K562 (cell line): ENCODE data around the gene PPIL4. TPM values are rescaled to one million over a fixed set of nuclear protein-coding genes. Genes with fewer than 3 reads are reported as not detected.

ENCODE experiments used
- ATAC-seq: fragments of 200-7000 bp; cut with Tn5 transposase; 3 replicates; pipeline ENCODE4 v1.9.1; 2020; ENCODE audit warnings: moderate library complexity
- BruUV-seq: library from RNA; stranded (reverse); fragments of 400-500 nt; replicated peaks from 2 replicates; lab custom pipeline; 2021; lab: Mats Ljungman, UMichigan
- CTCF ChIA-PET: fragments of 300-600 bp; formaldehyde crosslinking; extraction: SDS; loops from one replicate; lab custom pipeline; 2021; ENCODE audit warnings: low intra/inter-chr PET ratio; lab: Yijun Ruan, JAX
- POLR2A ChIA-PET: fragments of 300-600, 350-650 bp; sonication (Branson Sonifier 250); formaldehyde crosslinking; extraction: SDS; loops from one replicate; lab custom pipeline; 2021; ENCODE audit warnings: antibody characterized with exemption, inconsistent platforms; lab: Yijun Ruan, JAX
- DNase-seq, 4 experiments: peaks; one replicate each; pipeline versions ENCODE4 v3.0.0 to v3.0.0-alpha.2; 2011 to 2018; ENCODE audit warnings: low spot score in 3 of 4, mixed read lengths in 3 of 4; ENCODE audit errors: extremely low read depth in 1 of 4
- FAIRE-seq: peaks from 2 replicates; lab custom pipeline; 2011; peaks lifted over from hg19 to GRCh38; lab: Jason Lieb, UNC
- H2AFZ ChIP-seq: 2 replicates; pipeline ENCODE4 v1.6.0; 2011; ENCODE audit warnings: low read depth, low read length, control low read depth, inconsistent platforms
- H3K27ac ChIP-seq: fragments of 200-600 bp; 3 replicates; pipeline ENCODE4 v1.8.0; 2011; ENCODE audit warnings: low read depth, mild to moderate bottlenecking, control low read depth, inconsistent platforms, low read length, moderate library complexity, mixed read lengths; ENCODE audit errors: extremely low read depth
- H3K27me3 ChIP-seq, 2 experiments: fragments of 300-600 bp in 1 of 2; 2 replicates in 1 of 2; 3 replicates in 1 of 2; pipeline versions ENCODE4 v1.6.0 to v1.8.0; 2011; ENCODE audit warnings: inconsistent platforms in 2 of 2, low read length in 2 of 2, mild to moderate bottlenecking in 1 of 2, mixed read lengths in 1 of 2, moderate library complexity in 1 of 2; ENCODE audit not compliant: control insufficient read depth in 2 of 2, insufficient read depth in 2 of 2
- H3K36me3 ChIP-seq: fragments of 300-600 bp; 3 replicates; pipeline ENCODE4 v1.8.0; 2011; ENCODE audit warnings: mild to moderate bottlenecking, low read length, inconsistent platforms; ENCODE audit not compliant: control insufficient read depth, insufficient read depth
- H3K4me1 ChIP-seq, 2 experiments: fragments of 200-600 bp in 1 of 2; replicated peaks in 1 of 2; 2 replicates in 1 of 2; 3 replicates in 1 of 2; pipeline versions ENCODE4 v1.5.1 to v1.8.0; 2011; ENCODE audit warnings: inconsistent platforms in 2 of 2, low read length in 2 of 2, mild to moderate bottlenecking in 1 of 2, mixed read lengths in 1 of 2, moderate library complexity in 1 of 2; ENCODE audit not compliant: control insufficient read depth in 2 of 2, insufficient read depth in 2 of 2
- H3K4me2 ChIP-seq: 2 replicates; pipeline ENCODE4 v1.6.1; 2011; ENCODE audit warnings: low read length, control low read depth, inconsistent platforms, mixed read lengths; ENCODE audit not compliant: insufficient read depth
- H3K4me3 ChIP-seq: fragments of 200-600 bp; sonication (generic), shearing (Covaris generic); 2 replicates; pipeline ENCODE4 v1.5.1; 2016; ENCODE audit warnings: control low read depth, inconsistent platforms
- H3K79me2 ChIP-seq: fragments of 200-600 bp; 3 replicates; pipeline ENCODE4 v1.8.0; 2011; ENCODE audit warnings: low read length, inconsistent platforms; ENCODE audit not compliant: control insufficient read depth, insufficient read depth
- H3K9ac ChIP-seq, 2 experiments: 2 replicates each; pipeline versions ENCODE4 v1.6.0 to v1.6.1; 2011; ENCODE audit warnings: low read depth in 2 of 2, low read length in 2 of 2, control low read depth in 1 of 2, inconsistent platforms in 1 of 2, mild to moderate bottlenecking in 1 of 2, mixed read lengths in 1 of 2; ENCODE audit not compliant: insufficient read depth in 1 of 2
- H3K9me1 ChIP-seq: one replicate; pipeline ENCODE4 v1.6.0; 2011; ENCODE audit warnings: inconsistent platforms, mild to moderate bottlenecking, low read length, moderate library complexity; ENCODE audit not compliant: control insufficient read depth, insufficient read depth
- H3K9me3 ChIP-seq: replicated peaks from 2 replicates; pipeline ENCODE4 v1.5.1; 2011; ENCODE audit warnings: low read depth, low read length, inconsistent platforms; ENCODE audit not compliant: control insufficient read depth, insufficient read depth
- H4K20me1 ChIP-seq: replicated peaks from 2 replicates; pipeline ENCODE4 v1.6.1; 2011; ENCODE audit warnings: low read length, inconsistent platforms, mixed read lengths; ENCODE audit not compliant: control insufficient read depth, insufficient read depth
- BHLHE40 ChIP-seq: IDR thresholded peaks from 2 replicates; pipeline ENCODE4 v1.6.1; 2011; ENCODE audit warnings: low read length, improper control_type of control experiment
- BRD9 ChIP-seq: fragments of 450-650 bp; IDR thresholded peaks from 2 replicates; pipeline ENCODE4 v1.6.1; 2018; ENCODE audit warnings: low read depth; ENCODE audit not compliant: partially characterized antibody
- NCOA1 ChIP-seq: fragments of 450-650 bp; IDR thresholded peaks from 2 replicates; pipeline ENCODE4 v1.6.1; 2016; ENCODE audit warnings: low read depth
- POLR3A ChIP-seq: IDR thresholded peaks from 2 replicates; pipeline ENCODE4 v1.6.1; 2011; ENCODE audit warnings: borderline replicate concordance, mild to moderate bottlenecking, moderate library complexity; ENCODE audit not compliant: insufficient read length, insufficient read depth; ENCODE audit errors: extremely low read depth
- ZMIZ1 ChIP-seq, 2 experiments: fragments of 150-350 bp in 1 of 2; IDR thresholded peaks; 2 replicates each; pipeline ENCODE4 v1.6.1; 2012 to 2016; ENCODE audit warnings: low read depth in 2 of 2, low read length in 2 of 2, mild to moderate bottlenecking in 1 of 2, moderate library complexity in 1 of 2
- ZNF134 ChIP-seq: fragments of 250-450 bp; sonication (Bioruptor Pico); conservative IDR thresholded peaks from 2 replicates; pipeline ENCODE4 v1.4.0; 2020
- ZNF77 ChIP-seq: fragments of 250-450 bp; sonication (Bioruptor Pico); IDR thresholded peaks from 2 replicates; pipeline ENCODE4 v1.5.0; 2020
- WGBS: fragments of 100-300 bp; shearing (Covaris generic); methylation state at CpG from one replicate; pipeline ENCODE4 v1.1.6; 2016; ENCODE audit warnings: low coverage, mixed read lengths; ENCODE audit not compliant: insufficient coverage; ENCODE audit errors: missing lambda C conversion rate; 5-methylcytosine and 5-hydroxymethylcytosine counted together
- in situ Hi-C: fragments of 300-500 bp; cut with MboI; formaldehyde crosslinking; loops from 4 replicates; pipeline ENCODE4 v1.15.0; 2018; ENCODE audit warnings: inconsistent platforms, mixed read lengths
- intact Hi-C: fragments of 100-400 bp; cut with micrococcal nuclease; formaldehyde crosslinking; loops from 2 replicates; pipeline ENCODE4 v1.14.2; 2022
- polyA plus RNA-seq, 8 experiments: library from polyadenylated mRNA; depleted of rRNA in 4 of 8; stranded (reverse) in 5 of 8; unstranded in 3 of 8; fragments of >200 nt; fragmentation: Nextera tagmentation in 2 of 8; fragmentation: Illumina TruSeq in 1 of 8; extraction: Ambion mirVana in 2 of 8; extraction: Trizol in 1 of 8; gene quantifications; 2 replicates each; pipeline versions ENCODE4 v1.2.1 to v1.2.3, GENCODE V29; 2011 to 2014; ENCODE audit warnings: inconsistent platforms in 1 of 8, missing spikeins in 1 of 8
- total RNA-seq, 7 experiments: library from RNA; depleted of rRNA in 6 of 7; stranded (reverse); fragments of >200 nt in 6 of 7; fragmentation: Illumina TruSeq in 2 of 7; extraction: Trizol in 2 of 7; gene quantifications; 2 replicates each; pipeline versions ENCODE4 v1.2.1 to v1.2.3, GENCODE V29; 2011 to 2021; ENCODE audit warnings: low replicate concordance in 1 of 7
- TF ChIP-seq, protein P1 (sequence below), 3 experiments: IDR thresholded peaks in 2 of 3; conservative IDR thresholded peaks in 1 of 3; 2 replicates each; pipeline ENCODE4 v1.5.1; 2011 to 2012; ENCODE audit warnings: low read length in 3 of 3, mild to moderate bottlenecking in 3 of 3, control low read depth in 2 of 3, improper control_type of control experiment in 1 of 3, inconsistent platforms in 1 of 3, low read depth in 1 of 3, mixed read lengths in 1 of 3, moderate library complexity in 1 of 3; ENCODE audit not compliant: insufficient read depth in 2 of 3
- TF ChIP-seq, protein P2 (sequence below): fragments of 450-650 bp; IDR thresholded peaks from 2 replicates; pipeline ENCODE4 v1.6.1; 2016; ENCODE audit warnings: missing biosample characterization, missing genetic modification characterization

The PPIL4 gene
- total and polyA plus RNA-seq, 9 of the 15 experiments (the other 6 are each of a cell fraction or from before 2014, with no cell fraction given), result 14.5 to 55.2 (median 45.9) TPM

- H2AFZ ChIP-seq, result peak overlapping the region; percentile 6; the same call in 1 of the 2 replicates
- H3K4me2 ChIP-seq, result no peak overlapping the region
- H3K79me2 ChIP-seq, result no peaks in the 10 kb centered on the region
- in situ Hi-C loops (no loop called here), intact Hi-C loops (loop anchor here (10.0 kb wide), 2 partner anchors 304 to 444 kb away; partner anchors contain the start of gene LRP11)
- no peak overlapping the region for H3K27ac ChIP-seq
- 24% methylated on average over 3 of the region's 3 CpGs for WGBS
- ATAC-seq (peak; percentile 62), DNase-seq (peak in 2 of 4 experiments; percentile 36 to 42), FAIRE-seq (no peak)
- H3K36me3 ChIP-seq, result no peaks in the 10 kb centered on the region
- H3K9me1 ChIP-seq, result no peaks in the 10 kb centered on the region
- peaks cover 0 to 4% of the 10 kb centered on the region in 2 experiments; a peak in 2 of 5 replicates for H3K4me1 ChIP-seq
- POLR2A ChIA-PET, result interaction anchor here (1.0 to 6.1 kb wide), 3 partner anchors 10 to 157 kb away, joined by 3 to 34 read pairs (median 5); partner anchors contain the start of genes LATS1 and PPIL4
- CTCF ChIA-PET, result no interaction called here
- no peak overlapping the region for H3K9ac ChIP-seq
- no peak for TF ChIP-seq POLR3A
- TF ChIP-seq, protein P1, sequence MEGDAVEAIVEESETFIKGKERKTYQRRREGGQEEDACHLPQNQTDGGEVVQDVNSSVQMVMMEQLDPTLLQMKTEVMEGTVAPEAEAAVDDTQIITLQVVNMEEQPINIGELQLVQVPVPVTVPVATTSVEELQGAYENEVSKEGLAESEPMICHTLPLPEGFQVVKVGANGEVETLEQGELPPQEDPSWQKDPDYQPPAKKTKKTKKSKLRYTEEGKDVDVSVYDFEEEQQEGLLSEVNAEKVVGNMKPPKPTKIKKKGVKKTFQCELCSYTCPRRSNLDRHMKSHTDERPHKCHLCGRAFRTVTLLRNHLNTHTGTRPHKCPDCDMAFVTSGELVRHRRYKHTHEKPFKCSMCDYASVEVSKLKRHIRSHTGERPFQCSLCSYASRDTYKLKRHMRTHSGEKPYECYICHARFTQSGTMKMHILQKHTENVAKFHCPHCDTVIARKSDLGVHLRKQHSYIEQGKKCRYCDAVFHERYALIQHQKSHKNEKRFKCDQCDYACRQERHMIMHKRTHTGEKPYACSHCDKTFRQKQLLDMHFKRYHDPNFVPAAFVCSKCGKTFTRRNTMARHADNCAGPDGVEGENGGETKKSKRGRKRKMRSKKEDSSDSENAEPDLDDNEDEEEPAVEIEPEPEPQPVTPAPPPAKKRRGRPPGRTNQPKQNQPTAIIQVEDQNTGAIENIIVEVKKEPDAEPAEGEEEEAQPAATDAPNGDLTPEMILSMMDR (IDR thresholded peaks at IDR 0.05 in 2 of 3, conservative IDR thresholded peaks at IDR 0.05 in 1 of 3; ENCODE audit: insufficient read depth in 2 of 3, low read depth in 1 of 3, low read length in 3 of 3), result peak; percentile 21 to 63 (median 32); a peak in 5 of 6 replicates
- no peaks in the 10 kb centered on the region for H3K9me3 ChIP-seq
- no TSS peak for BruUV-seq
- peaks cover 2 to 4% of the 10 kb centered on the region in 2 experiments; a peak in 2 of 5 replicates for H3K27me3 ChIP-seq
- H3K4me3 ChIP-seq, result no peak overlapping the region
- no peaks in the 10 kb centered on the region for H4K20me1 ChIP-seq
Observed at GRCh38 chr6:149560736-149561135, 14.9 kb upstream of the PPIL4 start.

GRCh38 chr6:149559389-149559788 lies 13.5 kb upstream of the PPIL4 start:
- BruUV-seq, result no TSS peak
- no peak overlapping the region for H2AFZ ChIP-seq
- POLR2A ChIA-PET, result no interaction called here
- H3K79me2 ChIP-seq, result no peaks in the 10 kb centered on the region
- H3K4me3 ChIP-seq, result no peak overlapping the region
- ATAC-seq (no peak), FAIRE-seq (no peak), DNase-seq (no peak)
- no peaks in the 10 kb centered on the region for H4K20me1 ChIP-seq
- in situ Hi-C loops (no loop called here), intact Hi-C loops (no loop called here)
- no peaks in the 10 kb centered on the region for H3K9me1 ChIP-seq
- no peaks in the 10 kb centered on the region for H3K9me3 ChIP-seq
- H3K27ac ChIP-seq, result no peak overlapping the region
- CTCF ChIA-PET, result no interaction called here
- H3K4me2 ChIP-seq, result no peak overlapping the region
- H3K9ac ChIP-seq, result no peak overlapping the region
- 14% methylated on average over 2 of the region's 2 CpGs for WGBS
- peaks cover 8 to 9% of the 10 kb centered on the region in 2 experiments; a peak in 3 of 5 replicates for H3K27me3 ChIP-seq
- H3K36me3 ChIP-seq, result no peaks in the 10 kb centered on the region
- H3K4me1 ChIP-seq, result no peaks in the 10 kb centered on the region; a peak in 1 of 5 replicates
- TF ChIP-seq, protein P2, sequence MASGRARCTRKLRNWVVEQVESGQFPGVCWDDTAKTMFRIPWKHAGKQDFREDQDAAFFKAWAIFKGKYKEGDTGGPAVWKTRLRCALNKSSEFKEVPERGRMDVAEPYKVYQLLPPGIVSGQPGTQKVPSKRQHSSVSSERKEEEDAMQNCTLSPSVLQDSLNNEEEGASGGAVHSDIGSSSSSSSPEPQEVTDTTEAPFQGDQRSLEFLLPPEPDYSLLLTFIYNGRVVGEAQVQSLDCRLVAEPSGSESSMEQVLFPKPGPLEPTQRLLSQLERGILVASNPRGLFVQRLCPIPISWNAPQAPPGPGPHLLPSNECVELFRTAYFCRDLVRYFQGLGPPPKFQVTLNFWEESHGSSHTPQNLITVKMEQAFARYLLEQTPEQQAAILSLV (tag), result no peak
- no peak for TF ChIP-seq ZNF134 (CRISPR knock-in tag)
- TF ChIP-seq BHLHE40, result no peak
- TF ChIP-seq ZMIZ1 (IDR thresholded peaks at IDR 0.05; ENCODE audit: low read depth in 2 of 2, low read length in 2 of 2), result no peak
- TF ChIP-seq NCOA1, result no peak
- no peak for TF ChIP-seq ZNF77 (CRISPR knock-in tag)
- no peak for TF ChIP-seq BRD9
